GM06990 (cell line): ENCODE data around the gene TANGO2.

Experiments used
- DNase-seq: peaks from one replicate; pipeline ENCODE4 v3.0.0-alpha.2; 2011; ENCODE audit not compliant: insufficient read length; ENCODE audit errors: extremely low read depth
- H3K27me3 ChIP-seq: replicated peaks from 2 replicates; pipeline ENCODE4 v1.6.0; 2011; ENCODE audit warnings: low read length; ENCODE audit not compliant: control insufficient read depth, insufficient read depth
- H3K36me3 ChIP-seq: 2 replicates; pipeline ENCODE4 v1.5.1; 2011; ENCODE audit warnings: low read length; ENCODE audit not compliant: control insufficient read depth, insufficient read depth
- H3K4me3 ChIP-seq: replicated peaks from 2 replicates; pipeline ENCODE4 v1.5.1; 2011; ENCODE audit warnings: low read depth, mild to moderate bottlenecking, control low read depth, low read length
- CTCF ChIP-seq: IDR thresholded peaks from 2 replicates; pipeline ENCODE4 v1.5.1; 2011; ENCODE audit warnings: low read length, control low read depth, mild to moderate bottlenecking, inconsistent platforms; ENCODE audit not compliant: insufficient read depth, poor library complexity, severe bottlenecking

Gene TANGO2

GRCh38 chr22:20052309-20053259 lies 31.7 kb downstream of the TANGO2 start:
- Histone ChIP-seq H3K4me3 (no peak overlapping the region), H3K36me3 (peaks cover 9% of the 10 kb centered on the region), H3K27me3 (no peaks in the 10 kb centered on the region)
- no peak for TF ChIP-seq CTCF
- no peak for DNase-seq

- no peak for DNase-seq
- Histone ChIP-seq H3K36me3 (peaks cover 9% of the 10 kb centered on the region), H3K27me3 (no peaks in the 10 kb centered on the region), H3K4me3 (no peak overlapping the region)
- TF ChIP-seq CTCF, result no peak
These were observed 32.6 kb downstream of the TANGO2 start for GRCh38 chr22:20053407-20054033.

GRCh38 chr22:20054034-20054427 lies 33.1 kb downstream of the TANGO2 start:
- no peak overlapping the region for H3K4me3 ChIP-seq
- TF ChIP-seq CTCF, result no peak
- DNase-seq, result no peak
- H3K36me3 ChIP-seq, result peaks cover 9% of the 10 kb centered on the region
- no peaks in the 10 kb centered on the region for H3K27me3 ChIP-seq

- Histone ChIP-seq H3K27me3 (no peaks in the 10 kb centered on the region), H3K36me3 (peaks cover 9% of the 10 kb centered on the region)
- DNase-seq, result no peak
These were observed 33.6 kb downstream of the TANGO2 start for GRCh38 chr22:20054485-20054884.

GRCh38 chr22:20055144-20055543 lies 34.2 kb downstream of the TANGO2 start:
- Histone ChIP-seq H3K27me3 (no peaks in the 10 kb centered on the region), H3K4me3 (no peak overlapping the region)
- no peak for TF ChIP-seq CTCF

More at GRCh38 chr22:20054485-20054884, 33.6 kb downstream of the TANGO2 start:
- no peak for TF ChIP-seq CTCF
- H3K4me3 ChIP-seq, result no peak overlapping the region

More at GRCh38 chr22:20055144-20055543, 34.2 kb downstream of the TANGO2 start:
- DNase-seq, result no peak
- H3K36me3 ChIP-seq, result peaks cover 9% of the 10 kb centered on the region
